Stimulated activated CD4-positive, alpha-beta T cell treated with anti-CD3 and anti-CD28 coated beads, TNF-alpha, amount 100 ng/mL, for 1 hour (primary cell): ENCODE data around the gene TGFBI.

Experiments
- DNase-seq, 3 donors: peaks; one replicate each; pipeline ENCODE4 v3.0.0-alpha.2; 2020; ENCODE audit warnings: low read depth in 3 of 3, low spot score in 1 of 3

The TGFBI gene

DNA sequence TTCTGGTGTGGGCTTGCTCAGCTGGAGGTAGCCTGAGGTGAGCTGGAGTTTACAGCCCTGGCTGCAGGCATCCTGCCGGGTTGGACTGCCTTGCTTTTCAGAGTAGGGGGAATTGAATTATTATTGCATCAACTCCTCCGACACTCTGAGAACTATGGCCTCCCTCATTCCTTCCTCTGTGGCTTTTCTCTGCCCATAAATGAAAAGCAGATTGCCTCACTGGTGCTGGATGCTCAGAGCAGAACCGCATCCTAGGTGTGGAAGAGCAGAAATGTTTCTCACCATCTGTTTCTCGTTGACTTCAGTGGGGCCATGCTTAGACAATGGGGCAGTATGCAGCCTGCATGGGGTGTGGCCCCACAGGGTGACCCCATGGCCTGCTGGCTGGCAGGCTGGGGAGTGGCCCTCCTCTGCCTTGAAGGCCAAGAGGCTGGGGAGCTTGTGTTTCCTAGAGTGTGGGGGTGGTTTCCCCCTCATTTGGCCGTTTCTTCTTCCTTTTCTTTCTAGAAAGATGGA, 27.3 kb upstream of the TGFBI start:
- DNase-seq: no peak

DNA sequence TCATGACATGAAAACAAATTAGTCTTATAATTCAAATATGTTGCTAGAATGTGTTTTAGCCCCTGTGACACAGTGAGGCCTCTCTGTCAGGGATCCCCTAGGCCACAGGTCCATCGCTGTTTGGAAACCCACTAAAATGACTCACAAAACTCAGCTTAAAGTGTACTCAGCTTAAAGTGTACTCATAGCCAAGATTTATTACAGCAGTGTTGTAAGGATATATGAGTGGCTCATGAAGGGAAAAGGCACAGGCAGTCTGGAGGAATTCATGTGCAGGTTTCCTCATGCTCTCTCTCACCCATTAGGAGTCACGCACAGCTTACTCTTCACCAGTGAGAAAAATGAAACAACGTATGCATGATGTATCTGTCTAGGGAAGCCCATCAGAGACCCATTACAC, 24.4 kb upstream of the TGFBI start:
- no peak for DNase-seq

DNA sequence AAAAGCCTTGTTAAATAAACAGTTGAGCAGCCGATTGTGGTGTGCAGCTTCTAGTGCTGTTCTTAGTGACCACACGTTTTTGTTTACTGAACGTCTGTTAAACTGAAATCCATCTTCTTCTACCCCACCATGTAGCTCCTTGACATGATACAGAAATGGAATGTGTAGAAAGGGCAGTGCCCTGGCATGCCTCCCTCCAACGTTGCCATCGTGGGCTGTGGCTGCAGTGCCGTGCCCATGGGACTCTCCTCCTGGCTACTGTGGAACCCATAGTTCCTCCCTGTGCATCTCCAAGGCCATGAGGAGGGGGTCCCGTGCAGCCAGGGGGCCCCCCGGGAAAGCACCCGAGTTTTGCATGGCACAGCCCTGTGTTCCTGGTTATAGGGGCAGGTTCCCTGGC, 23.3 kb upstream of the TGFBI start:
- DNase-seq: no peak

DNA sequence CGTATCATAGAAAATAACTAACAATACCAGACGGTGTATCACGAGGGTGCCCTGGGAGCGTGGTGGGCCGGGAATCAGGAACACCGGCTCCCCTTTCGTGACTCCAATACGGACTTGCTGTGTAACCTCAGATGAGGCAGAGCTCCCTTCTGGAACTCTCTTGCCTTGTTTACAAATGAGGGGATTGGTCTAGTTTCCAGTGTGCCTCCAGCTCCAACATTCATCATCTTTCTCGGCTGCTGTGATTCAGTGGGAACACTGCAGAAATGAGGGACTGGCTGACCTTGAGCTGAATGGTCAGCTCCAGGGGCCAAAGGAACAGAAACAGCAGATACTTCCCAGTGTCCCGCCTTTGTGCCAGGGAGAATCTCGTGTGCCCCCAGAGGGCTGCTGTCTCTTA, 22.6 kb upstream of the TGFBI start:
- DNase-seq: no peak

DNA sequence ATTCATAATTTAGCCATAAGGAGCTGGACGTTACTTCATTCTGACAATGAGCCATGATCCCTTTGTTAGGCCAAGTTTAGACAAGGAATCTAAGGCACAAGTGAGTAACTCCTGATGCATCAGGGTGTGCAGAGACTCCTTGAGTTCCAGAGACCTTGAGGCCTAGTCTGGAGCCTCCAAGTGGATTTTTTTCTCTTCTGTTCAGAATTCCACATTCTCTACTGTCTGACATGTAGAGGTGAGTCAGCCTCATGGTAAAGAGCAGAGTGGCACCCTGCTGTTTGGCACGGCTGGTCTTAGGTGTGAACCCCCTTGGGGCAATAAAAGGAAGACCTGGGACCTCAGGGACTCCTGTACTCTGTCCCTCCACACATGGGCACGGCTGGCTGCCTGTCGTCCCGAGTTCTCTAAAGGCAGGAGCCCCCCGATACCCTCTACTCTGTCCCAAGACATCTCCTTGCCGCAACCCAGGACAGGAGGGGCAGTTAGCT, 22.0 kb upstream of the TGFBI start:
- DNase-seq: no peak

DNA sequence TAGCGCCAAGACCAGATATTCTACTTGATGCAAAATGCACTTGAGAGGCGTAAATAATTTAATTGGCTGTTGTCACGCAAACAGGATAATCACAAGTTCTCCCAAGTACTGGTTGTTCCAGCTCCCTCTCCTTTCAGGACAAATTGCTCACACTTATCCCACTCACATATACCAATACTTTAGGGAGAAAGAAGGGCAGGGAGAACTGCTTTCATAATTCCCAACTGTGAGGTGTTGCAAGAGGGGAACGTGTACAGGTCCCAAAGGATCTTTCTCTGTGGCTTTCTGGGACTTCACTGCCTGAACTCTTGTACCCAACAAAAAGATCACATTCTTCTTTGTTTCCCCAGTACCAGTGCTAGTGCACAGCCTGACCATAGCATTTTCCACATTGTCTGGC, 21.5 kb upstream of the TGFBI start:
- DNase-seq: no peak

DNA sequence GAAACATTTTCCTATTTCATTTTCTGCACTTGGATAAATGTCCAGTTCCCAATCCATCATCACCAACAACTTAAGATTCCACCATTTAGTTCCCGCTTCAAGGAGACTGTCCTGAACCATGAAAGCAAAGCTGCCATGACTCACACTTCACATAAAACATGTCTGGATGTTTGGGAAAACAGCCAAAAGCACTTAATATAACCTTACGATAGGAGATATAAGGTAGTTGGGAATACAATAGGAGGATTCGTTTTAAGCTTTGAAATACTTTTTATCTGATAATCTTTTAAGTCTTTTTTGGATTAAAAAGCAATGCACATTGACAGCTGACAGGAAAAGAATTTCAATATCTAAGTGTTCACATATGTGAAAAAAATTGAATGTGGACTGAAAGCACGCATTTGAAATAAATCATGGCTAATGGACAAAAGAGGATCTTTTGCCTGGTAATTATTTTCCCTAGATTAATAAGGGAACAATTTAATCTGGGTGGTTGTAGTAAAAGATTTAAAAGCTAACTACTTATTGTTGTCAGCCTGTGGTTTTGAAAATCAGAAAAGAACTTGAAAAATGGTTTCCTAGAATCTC, 17.3 kb upstream of the TGFBI start:
- no peak for DNase-seq

DNA sequence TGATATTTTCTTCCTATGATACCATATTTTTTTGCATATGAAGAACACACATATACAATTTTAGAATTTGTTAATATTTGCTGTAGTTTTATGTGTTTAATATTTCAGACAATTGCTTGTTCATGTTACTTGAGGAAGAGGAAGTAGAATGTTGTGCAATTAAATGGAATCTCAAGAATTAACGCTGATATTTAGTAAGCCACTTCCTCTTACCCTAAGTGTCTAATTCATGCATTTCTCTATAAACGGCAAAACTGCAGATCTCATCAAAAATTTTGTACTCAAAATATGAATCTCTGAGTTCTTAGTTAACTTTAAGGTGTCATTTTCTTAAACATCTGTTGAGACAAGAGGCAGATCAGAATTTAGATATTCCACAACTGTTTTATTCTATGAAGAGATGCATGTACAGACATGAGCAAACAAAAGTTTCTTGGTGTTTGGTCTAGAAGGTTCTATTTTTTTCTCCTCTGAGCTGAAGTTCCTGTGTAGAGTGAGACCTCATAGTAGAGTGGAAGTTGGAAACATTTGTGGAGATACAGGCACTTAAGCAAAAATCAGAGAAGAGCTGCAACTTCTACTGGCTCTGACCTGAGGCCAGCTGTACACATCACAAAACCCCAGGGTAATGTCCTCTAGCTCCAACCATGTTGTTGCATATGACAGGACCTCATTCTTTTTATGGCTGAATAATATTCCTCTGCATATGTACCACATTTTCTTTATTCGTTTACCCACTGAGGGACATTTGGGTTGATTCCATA, 16.6 kb upstream of the TGFBI start:
- no peak for DNase-seq

DNA sequence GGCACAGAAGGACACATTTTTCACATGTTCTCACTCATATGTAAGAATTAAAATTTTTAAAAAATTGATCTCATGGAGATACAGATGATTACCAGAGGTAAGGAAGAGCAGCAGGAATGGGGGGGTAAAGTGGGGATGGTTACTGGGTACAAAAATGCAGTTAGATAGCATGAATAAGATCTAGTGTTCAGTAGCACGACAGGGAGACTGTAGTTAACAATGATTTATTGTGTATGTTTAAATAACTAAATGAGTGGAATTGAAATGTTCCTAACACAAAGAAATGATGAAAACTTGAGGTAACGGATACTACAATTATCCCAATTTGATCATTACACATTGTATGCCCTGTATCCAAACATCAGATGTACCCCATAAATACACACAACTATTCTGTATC, 15.2 kb upstream of the TGFBI start:
- no peak for DNase-seq

DNA sequence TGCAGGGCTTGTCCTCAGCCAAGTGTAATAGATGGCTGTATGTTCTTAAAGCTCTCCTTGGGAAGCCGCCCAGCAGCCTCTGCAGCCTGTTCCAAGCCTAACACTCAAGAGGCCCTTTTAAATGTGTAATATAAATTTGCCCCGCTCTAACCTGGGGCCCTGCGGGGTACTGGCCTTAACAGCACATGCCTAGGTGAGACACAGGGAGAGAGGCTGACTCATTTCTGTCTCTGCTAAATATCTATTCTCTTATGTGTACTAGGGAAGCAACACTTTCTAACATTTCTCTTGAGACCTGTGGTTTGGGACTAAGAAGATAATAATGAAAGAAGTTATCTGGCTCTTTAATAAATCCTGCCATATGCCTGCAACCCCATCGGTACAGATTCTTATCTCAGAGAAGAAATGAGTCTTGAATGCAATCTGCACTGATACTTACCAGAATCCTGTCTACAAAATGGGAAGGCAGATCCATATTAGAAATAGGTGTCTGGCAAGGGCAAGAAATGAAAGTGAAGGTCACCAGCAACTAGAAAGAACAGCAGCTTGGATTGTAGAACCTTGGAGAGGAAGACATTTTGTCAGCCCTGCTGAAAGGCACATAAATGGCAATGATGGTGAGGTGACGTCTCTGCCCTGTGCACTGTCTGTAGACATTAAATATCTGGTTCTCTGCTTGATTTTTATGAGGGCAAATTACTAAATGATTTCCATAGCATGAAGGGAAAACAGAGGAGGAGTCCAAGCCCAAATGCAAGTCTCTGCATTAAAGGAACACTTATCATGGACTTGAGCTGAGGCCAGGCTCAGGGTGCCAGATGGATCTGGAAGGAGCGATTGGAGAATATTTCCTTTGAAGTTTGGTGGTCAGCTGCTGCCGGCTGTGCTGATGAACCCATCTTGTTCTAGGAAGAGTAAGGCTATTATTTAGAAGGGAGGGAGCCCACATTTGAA, 14.5 kb upstream of the TGFBI start:
- no peak for DNase-seq

DNA sequence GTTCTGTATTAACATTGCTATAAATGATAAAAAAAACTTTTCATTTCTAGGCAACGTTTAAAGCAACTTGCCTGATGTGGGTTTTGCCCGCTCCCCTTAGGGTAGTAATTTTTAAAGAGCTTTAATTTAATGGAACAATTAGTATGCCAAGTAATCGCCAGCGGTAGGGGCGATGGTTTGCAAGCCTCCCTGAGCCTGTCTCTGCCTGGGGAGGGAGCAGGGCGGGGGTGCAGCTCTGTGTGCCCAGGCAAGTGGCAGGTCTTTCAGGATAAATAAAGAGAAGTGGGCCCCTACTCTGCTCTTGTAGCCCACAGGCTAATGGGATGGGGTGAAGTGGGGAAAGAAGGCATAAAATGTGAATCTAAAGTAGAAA, 13.8 kb upstream of the TGFBI start:
- DNase-seq: no peak

DNA sequence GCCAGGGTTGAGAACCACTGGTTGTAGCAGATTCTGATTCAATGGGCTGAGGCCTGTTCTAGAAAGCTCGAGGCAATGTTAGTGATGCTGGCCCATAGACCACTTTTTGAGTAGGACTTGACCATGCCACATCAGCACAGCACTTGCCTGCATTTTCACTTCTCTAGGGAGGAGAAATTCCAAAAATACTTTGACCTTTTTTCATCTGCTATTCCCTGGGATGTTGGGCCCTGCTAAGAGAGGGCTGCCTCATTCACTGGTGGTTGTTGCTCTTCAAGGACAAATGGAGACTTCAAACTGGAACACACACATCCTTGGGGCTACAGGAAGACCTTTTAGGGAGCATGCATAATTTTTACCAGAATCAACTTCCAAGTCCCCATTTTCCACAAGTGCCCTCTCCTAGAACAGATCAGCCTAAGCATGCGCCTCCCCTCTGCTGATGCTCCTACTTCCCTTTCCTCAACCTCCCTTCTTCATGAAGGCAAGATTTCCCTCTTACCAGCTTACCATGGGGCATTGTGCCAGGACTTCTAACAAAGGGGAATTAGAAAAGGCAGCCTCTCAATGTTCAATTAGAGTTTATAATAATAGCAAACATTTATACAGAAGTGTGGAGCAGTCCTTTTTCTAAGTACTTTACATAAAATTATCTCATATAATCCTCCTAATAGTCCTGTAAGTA, 12.7 kb upstream of the TGFBI start:
- no peak for DNase-seq

DNA sequence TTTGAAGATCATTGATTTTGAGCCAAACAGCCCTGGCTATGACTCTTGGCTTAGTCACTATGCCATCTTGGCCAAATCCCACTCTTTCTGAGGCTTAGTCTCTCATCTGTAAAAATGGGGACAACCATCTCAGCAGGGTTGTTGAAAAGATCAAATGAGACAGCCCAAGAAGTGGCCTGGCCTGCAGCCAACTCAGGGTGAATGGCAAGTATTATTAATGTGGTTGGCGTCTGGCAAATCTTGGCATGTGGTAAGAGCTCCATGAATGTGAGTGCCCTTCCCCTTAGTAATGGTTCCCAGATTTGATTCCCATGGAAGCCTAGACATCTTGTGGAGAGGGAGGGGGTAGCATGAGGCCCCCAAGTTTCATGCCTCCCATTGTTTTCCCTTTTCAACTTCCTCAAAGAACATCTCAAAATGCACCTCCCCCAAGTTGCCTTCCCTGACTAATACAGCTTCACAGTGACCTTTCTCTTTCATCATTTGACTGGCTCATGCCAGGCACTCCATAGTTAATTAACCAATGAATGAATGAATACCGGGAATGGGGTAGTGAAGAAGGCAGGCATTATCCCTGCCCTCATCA, 11.8 kb upstream of the TGFBI start:
- DNase-seq: no peak

DNA sequence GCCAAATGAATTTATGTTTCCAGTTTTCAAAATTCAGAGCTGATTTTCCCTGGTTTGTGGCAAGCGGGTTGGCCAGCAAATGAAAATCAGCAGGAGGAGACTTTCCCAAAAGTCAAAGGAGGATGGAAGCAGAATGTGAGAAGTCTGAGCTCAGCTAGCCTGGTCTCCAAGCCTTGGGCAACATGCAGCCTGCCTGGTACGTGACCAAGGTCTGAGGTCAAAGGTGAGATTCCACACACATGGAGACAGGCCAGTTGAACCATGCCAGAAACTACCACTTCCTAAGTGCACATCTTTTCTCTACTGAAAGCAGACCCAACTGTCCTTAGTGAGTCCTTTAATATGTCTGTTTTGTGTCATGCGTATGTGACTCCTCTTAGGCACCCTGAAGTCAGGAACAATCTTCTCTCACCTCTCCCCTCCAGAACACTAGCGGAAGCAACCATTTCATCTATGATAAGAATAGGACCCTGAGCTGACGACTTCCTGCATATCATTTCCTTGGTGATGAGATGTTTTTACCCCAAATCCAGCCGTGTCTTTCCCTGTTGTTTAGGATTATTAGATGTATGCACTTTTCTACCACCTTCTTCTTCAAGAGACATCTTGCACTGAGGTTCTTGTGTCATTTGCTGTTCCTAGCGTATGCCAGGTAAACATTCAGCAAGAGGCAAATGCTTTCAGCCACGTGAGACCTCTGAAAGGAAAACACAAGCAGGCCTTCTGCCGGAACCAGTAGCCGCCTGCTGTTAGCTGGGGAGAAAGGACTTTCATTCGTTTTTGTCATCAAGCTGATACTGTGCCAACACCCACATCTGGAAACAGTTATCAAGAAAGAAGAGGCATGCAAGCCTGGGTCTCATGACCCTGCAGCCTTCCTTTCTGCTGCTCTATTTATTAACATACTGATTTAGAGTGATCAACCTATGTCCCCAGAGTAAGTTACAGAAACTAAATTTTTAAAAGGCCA, 9.7 kb upstream of the TGFBI start:
- no peak for DNase-seq

DNA sequence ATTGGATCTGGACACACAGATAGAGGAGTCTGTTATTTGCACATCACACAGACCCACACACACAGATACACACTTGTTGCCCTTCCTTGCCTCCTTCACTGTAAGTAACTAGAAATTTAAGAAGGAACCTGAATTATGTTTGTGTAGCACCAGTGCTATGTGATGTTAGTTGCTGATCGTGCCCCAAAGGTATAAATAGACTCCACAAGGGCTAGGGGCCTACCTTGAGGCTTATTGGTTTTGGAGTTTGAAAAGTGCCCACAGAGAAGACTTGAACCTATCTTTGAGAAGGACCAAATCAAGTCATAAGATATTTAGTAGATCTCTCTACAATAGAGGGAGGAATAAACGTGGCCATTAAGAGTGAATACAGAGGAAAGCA, 8.8 kb upstream of the TGFBI start:
- DNase-seq: no peak

DNA sequence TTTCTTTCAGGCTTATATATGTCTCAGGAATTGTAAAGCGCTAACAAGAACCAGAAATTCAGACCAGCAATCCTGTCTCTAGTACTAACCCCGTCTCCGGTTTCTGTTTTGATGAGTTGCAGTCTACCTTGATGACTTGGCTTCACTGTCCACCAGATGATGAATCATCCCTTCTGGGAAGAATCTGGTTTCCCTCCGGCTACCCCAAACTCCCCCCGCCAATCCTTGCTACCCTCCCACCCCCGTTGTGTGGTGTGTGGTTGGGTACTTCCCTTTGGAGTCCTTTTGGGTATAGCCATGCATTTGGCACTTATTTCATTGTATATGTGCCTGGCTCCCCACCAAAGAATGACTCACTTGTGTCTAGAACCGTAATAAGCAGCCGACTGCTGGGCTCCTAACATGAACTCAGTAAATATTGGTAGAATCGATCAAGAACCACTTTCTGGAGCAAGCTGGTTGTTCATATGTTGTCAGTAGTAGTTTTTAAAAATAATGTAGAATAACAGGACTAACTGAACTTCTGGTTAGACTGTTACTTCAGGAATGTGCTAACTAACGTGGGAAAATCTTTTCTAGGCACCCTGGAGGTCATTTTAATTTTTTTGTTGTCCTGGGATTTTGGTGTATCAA, 8.3 kb upstream of the TGFBI start:
- no peak for DNase-seq

DNA sequence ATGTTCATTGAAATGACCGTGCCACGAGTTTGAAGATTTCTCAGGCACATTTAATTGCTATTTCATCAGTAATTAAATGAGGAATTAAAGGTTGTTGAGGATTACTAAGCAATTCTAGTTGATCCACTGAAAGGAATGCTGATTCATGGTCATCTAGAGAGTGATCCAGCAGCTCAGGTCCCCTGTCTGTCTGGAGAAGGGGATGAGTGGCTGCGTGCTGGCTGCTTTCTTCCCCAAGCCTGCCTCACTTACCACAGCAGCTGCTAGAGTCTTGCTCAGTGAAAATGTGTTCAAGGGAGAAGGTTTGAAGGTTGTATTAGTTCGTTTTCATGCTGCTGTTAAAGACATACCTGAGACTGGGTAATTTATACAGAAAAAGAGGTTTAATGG, 7.8 kb upstream of the TGFBI start:
- no peak for DNase-seq

DNA sequence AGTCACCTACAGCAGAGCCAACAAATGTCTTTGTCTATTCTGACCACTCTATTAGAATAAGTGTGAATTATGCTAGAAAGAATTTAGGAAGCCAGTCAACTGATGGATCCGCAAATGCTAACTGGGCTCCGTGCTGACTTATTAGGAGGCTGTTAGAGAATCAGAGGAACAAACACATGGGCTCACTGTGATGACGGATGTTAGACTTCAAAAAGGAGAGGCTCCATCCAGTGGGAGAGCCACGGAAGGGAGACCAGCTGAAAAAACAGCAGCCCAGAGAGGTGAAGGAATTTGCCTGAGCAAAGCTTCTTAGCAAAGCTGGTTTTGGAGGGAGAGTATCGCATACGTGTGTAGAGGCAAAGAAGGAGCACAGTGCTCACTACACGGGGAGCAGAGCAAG, 5.8 kb upstream of the TGFBI start:
- DNase-seq: no peak

DNA sequence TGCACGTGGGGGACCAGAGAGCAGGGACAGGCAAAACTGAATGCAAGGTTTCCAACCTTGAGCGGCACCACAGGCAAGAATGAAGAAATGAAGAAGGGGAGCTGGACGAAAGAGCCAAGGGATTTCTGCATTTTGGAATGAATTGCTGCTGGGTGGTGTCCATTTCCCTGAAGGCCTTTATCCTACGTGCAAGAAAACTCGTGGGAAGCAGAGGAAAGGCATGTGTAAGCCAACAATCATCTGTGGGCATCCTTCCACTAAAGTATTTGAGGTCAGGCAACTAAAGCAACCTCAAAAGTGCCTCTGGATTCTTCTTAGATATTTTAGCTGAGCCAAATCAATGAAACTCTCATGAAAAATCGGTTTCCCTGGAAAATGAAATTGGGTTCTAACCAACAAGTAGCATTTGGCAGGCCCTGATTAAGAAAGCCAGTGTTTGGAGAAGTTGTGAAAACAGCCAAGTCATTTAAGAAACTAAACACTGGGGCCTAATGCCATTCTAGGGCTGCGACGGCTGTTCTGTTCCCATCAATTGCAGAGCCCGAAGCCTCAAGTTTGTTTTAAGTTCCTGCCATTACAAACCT, 4.7 kb upstream of the TGFBI start:
- no peak for DNase-seq
